DOHH2 (cell line): ENCODE measurements around the gene QRFPR.

Experiments
- EZH2phosphoT487 ChIP-seq: fragments of 200-600 bp; sonication (generic); IDR thresholded peaks from 2 replicates; pipeline ENCODE4 v1.6.1; 2017; ENCODE audit warnings: borderline replicate concordance, mild to moderate bottlenecking, antibody characterized with exemption, low read length, moderate library complexity, mixed read lengths
- TF ChIP-seq, protein P1 (sequence below): fragments of 200-600 bp; sonication (generic); IDR thresholded peaks from one replicate; pipeline ENCODE4 v1.5.1; 2014; ENCODE audit warnings: antibody characterized with exemption, mild to moderate bottlenecking, low read depth, low read length; ENCODE audit not compliant: poor library complexity, severe bottlenecking

DNA sequence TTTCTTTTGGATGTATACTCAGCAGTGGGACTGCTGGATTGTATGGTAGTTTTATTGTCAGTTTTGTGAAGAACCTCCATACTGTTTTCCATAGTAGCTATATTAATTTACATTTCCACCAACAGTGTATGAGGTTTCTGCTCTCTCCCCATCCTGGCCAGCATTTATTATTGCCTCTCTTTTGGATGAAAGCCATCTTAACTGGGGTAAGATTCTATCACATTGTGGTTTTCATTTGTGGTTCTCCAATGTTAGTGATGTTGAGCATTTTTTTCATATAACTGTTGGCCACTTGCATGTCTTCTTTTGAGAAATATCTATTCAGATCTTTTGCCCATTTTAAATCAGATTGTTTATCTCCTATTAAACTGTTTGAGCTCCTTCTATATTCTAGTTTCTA lies 27.6 kb downstream of the QRFPR start:
- TF ChIP-seq, protein P1, sequence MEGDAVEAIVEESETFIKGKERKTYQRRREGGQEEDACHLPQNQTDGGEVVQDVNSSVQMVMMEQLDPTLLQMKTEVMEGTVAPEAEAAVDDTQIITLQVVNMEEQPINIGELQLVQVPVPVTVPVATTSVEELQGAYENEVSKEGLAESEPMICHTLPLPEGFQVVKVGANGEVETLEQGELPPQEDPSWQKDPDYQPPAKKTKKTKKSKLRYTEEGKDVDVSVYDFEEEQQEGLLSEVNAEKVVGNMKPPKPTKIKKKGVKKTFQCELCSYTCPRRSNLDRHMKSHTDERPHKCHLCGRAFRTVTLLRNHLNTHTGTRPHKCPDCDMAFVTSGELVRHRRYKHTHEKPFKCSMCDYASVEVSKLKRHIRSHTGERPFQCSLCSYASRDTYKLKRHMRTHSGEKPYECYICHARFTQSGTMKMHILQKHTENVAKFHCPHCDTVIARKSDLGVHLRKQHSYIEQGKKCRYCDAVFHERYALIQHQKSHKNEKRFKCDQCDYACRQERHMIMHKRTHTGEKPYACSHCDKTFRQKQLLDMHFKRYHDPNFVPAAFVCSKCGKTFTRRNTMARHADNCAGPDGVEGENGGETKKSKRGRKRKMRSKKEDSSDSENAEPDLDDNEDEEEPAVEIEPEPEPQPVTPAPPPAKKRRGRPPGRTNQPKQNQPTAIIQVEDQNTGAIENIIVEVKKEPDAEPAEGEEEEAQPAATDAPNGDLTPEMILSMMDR = no peak
- no peak for TF ChIP-seq EZH2phosphoT487
